Measurements from ENCODE around the gene TREH. TPM values are rescaled to one million over a fixed set of nuclear protein-coding genes. Genes with fewer than 3 reads are reported as not detected.

TREH gene
- total RNA-seq, 5 donors from 2014 or later (not counting 1 experiment from before 2014, with no cell fraction given) = not detected

- peaks cover 2 to 13% (median 5%) of the 10 kb centered on the region in 3 donors for H3K9me3 Mint-ChIP-seq
- peaks cover 5 to 9% (median 7%) of the 10 kb centered on the region in 3 donors for H3K4me1 Mint-ChIP-seq
- H3K27ac ChIP-seq (ENCODE audit: low read length) = no peak overlapping the region
- H3K36me3 Mint-ChIP-seq = no peaks in the 10 kb centered on the region
- WGBS (ENCODE audit: insufficient coverage) = 78% methylated on average over 2 of the region's 5 CpGs
- H3K9me3 ChIP-seq = peaks cover 2% of the 10 kb centered on the region
- ATAC-seq (replicated peaks in 1 of 4) = no peak
- H3K27me3 Mint-ChIP-seq = peaks cover 0 to 4% of the 10 kb centered on the region in 2 donors
- H3K4me3 ChIP-seq (ENCODE audit: control insufficient read depth in 1 of 2, extremely low read depth in 1 of 2, low read length in 1 of 2) = no peak overlapping the region
- POLR2A ChIA-PET = interaction anchor here in 1 of 2 donors (0.5 to 0.6 kb wide), 2 partner anchors 22 to 284 kb away, joined by 4 to 5 read pairs; no protein-coding TSS in a partner anchor
- peaks cover 0 to 3% of the 10 kb centered on the region in 2 experiments for H3K4me1 ChIP-seq (ENCODE audit: control insufficient read depth in 1 of 2, extremely low read depth in 1 of 2, insufficient read depth in 2 of 2, low read length in 2 of 2)
- DNase-seq = no peak
- no peak overlapping the region for H3K4me3 Mint-ChIP-seq
- peaks cover 0 to 8% of the 10 kb centered on the region in 2 experiments for H3K27me3 ChIP-seq (replicated peaks in 1 of 2; ENCODE audit: control insufficient read depth in 2 of 2, extremely low read depth in 1 of 2, insufficient read depth in 2 of 2, low read length in 1 of 2)
- no peaks in the 10 kb centered on the region for H3K36me3 ChIP-seq (ENCODE audit: control insufficient read depth in 2 of 2, extremely low read depth in 1 of 2, insufficient read depth in 1 of 2, low read length in 1 of 2)
- no peak overlapping the region for H3K27ac Mint-ChIP-seq
- CTCF ChIA-PET = no interaction called here
Observed at GRCh38 chr11:118666371-118666770, 13.1 kb downstream of the TREH start.

GRCh38 chr11:118663902-118664301 lies 15.5 kb downstream of the TREH start:
- Mint-ChIP-seq H3K36me3 (no peaks in the 10 kb centered on the region), H3K4me1 (peaks cover 10 to 16% (median 15%) of the 10 kb centered on the region in 3 donors), H3K27me3 (no peaks in the 10 kb centered on the region), H3K27ac (no peak overlapping the region), H3K4me3 (no peak overlapping the region), H3K9me3 (no peaks in the 10 kb centered on the region)
- peaks cover 0 to 26% of the 10 kb centered on the region in 2 experiments for H3K27me3 ChIP-seq (replicated peaks in 1 of 2; ENCODE audit: control insufficient read depth in 2 of 2, extremely low read depth in 1 of 2, insufficient read depth in 2 of 2, low read length in 1 of 2)
- H3K9me3 ChIP-seq = no peaks in the 10 kb centered on the region
- no peak overlapping the region for H3K27ac ChIP-seq (ENCODE audit: low read length)
- no peak overlapping the region for H3K4me3 ChIP-seq (ENCODE audit: control insufficient read depth in 1 of 2, extremely low read depth in 1 of 2, low read length in 1 of 2)
- POLR2A ChIA-PET = no interaction called here
- DNase-seq (no peak), ATAC-seq (replicated peaks in 1 of 4) (no peak)
- peaks cover 0 to 14% of the 10 kb centered on the region in 2 experiments for H3K4me1 ChIP-seq (ENCODE audit: control insufficient read depth in 1 of 2, extremely low read depth in 1 of 2, insufficient read depth in 2 of 2, low read length in 2 of 2)
- CTCF ChIA-PET = interaction anchor here in 1 of 2 donors (0.6 kb wide), 1 partner anchor 20 kb away, joined by 3 read pairs; no protein-coding TSS in a partner anchor
- WGBS (ENCODE audit: insufficient coverage) = 56% methylated on average over 2 of the region's 3 CpGs
- H3K36me3 ChIP-seq (ENCODE audit: control insufficient read depth in 2 of 2, extremely low read depth in 1 of 2, insufficient read depth in 1 of 2, low read length in 1 of 2) = no peaks in the 10 kb centered on the region

- no peak for ATAC-seq (replicated peaks in 1 of 4)
- Histone ChIP-seq H3K9me3 (no peaks in the 10 kb centered on the region), H3K4me1 (ENCODE audit: control insufficient read depth in 1 of 2, extremely low read depth in 1 of 2, insufficient read depth in 2 of 2, low read length in 2 of 2) (peaks cover 0 to 14% of the 10 kb centered on the region in 2 experiments), H3K27ac (ENCODE audit: low read length) (no peak overlapping the region), H3K4me3 (ENCODE audit: control insufficient read depth in 1 of 2, extremely low read depth in 1 of 2, low read length in 1 of 2) (no peak overlapping the region), H3K36me3 (ENCODE audit: control insufficient read depth in 2 of 2, extremely low read depth in 1 of 2, insufficient read depth in 1 of 2, low read length in 1 of 2) (no peaks in the 10 kb centered on the region), H3K27me3 (replicated peaks in 1 of 2; ENCODE audit: control insufficient read depth in 2 of 2, extremely low read depth in 1 of 2, insufficient read depth in 2 of 2, low read length in 1 of 2) (peaks cover 0 to 28% of the 10 kb centered on the region in 2 experiments)
- Mint-ChIP-seq H3K36me3 (no peaks in the 10 kb centered on the region), H3K27me3 (no peaks in the 10 kb centered on the region), H3K9me3 (no peaks in the 10 kb centered on the region), H3K4me1 (peaks cover 10 to 17% (median 15%) of the 10 kb centered on the region in 3 donors), H3K27ac (no peak overlapping the region), H3K4me3 (no peak overlapping the region)
- ChIA-PET POLR2A (no interaction called here), CTCF (interaction anchor here in 1 of 2 donors (0.6 kb wide), 1 partner anchor 20 kb away, joined by 3 read pairs; no protein-coding TSS in a partner anchor)
- 96% methylated on average over 3 of the region's 4 CpGs for WGBS (ENCODE audit: insufficient coverage)
- DNase-seq = no peak
Observed at GRCh38 chr11:118663381-118663780, 16.1 kb downstream of the TREH start.

GRCh38 chr11:118662401-118663271 lies 16.8 kb downstream of the TREH start:
- Mint-ChIP-seq H3K36me3 (no peaks in the 10 kb centered on the region), H3K4me3 (no peak overlapping the region), H3K9me3 (no peaks in the 10 kb centered on the region), H3K27me3 (no peaks in the 10 kb centered on the region), H3K27ac (no peak overlapping the region), H3K4me1 (peaks cover 10 to 17% (median 15%) of the 10 kb centered on the region in 3 donors)
- no peak for DNase-seq
- H3K4me1 ChIP-seq (ENCODE audit: control insufficient read depth in 1 of 2, extremely low read depth in 1 of 2, insufficient read depth in 2 of 2, low read length in 2 of 2) = peaks cover 0 to 14% of the 10 kb centered on the region in 2 experiments
- no peaks in the 10 kb centered on the region for H3K36me3 ChIP-seq (ENCODE audit: control insufficient read depth in 2 of 2, extremely low read depth in 1 of 2, insufficient read depth in 1 of 2, low read length in 1 of 2)
- CTCF ChIA-PET = interaction anchor here in 1 of 2 donors (0.6 kb wide), 1 partner anchor 23 kb away, joined by 3 read pairs; no protein-coding TSS in a partner anchor
- H3K9me3 ChIP-seq = no peaks in the 10 kb centered on the region
- no peak for ATAC-seq (replicated peaks in 1 of 4)
- H3K27ac ChIP-seq (ENCODE audit: low read length) = no peak overlapping the region
- H3K4me3 ChIP-seq (ENCODE audit: control insufficient read depth in 1 of 2, extremely low read depth in 1 of 2, low read length in 1 of 2) = no peak overlapping the region
- POLR2A ChIA-PET = no interaction called here
- 83% methylated on average over 8 of the region's 8 CpGs for WGBS (ENCODE audit: insufficient coverage)
- peaks cover 0 to 28% of the 10 kb centered on the region in 2 experiments for H3K27me3 ChIP-seq (replicated peaks in 1 of 2; ENCODE audit: control insufficient read depth in 2 of 2, extremely low read depth in 1 of 2, insufficient read depth in 2 of 2, low read length in 1 of 2)

GRCh38 chr11:118661425-118662301 lies 17.8 kb downstream of the TREH start:
- peaks cover 10 to 17% (median 12%) of the 10 kb centered on the region in 3 donors for H3K4me1 Mint-ChIP-seq
- POLR2A ChIA-PET = no interaction called here
- Histone ChIP-seq H3K4me1 (ENCODE audit: control insufficient read depth in 1 of 2, extremely low read depth in 1 of 2, insufficient read depth in 2 of 2, low read length in 2 of 2) (peaks cover 0 to 14% of the 10 kb centered on the region in 2 experiments), H3K9me3 (no peaks in the 10 kb centered on the region), H3K4me3 (ENCODE audit: control insufficient read depth in 1 of 2, extremely low read depth in 1 of 2, low read length in 1 of 2) (no peak overlapping the region), H3K27ac (ENCODE audit: low read length) (no peak overlapping the region), H3K36me3 (ENCODE audit: control insufficient read depth in 2 of 2, extremely low read depth in 1 of 2, insufficient read depth in 1 of 2, low read length in 1 of 2) (no peaks in the 10 kb centered on the region), H3K27me3 (replicated peaks in 1 of 2; ENCODE audit: control insufficient read depth in 2 of 2, extremely low read depth in 1 of 2, insufficient read depth in 2 of 2, low read length in 1 of 2) (peaks cover 0 to 25% of the 10 kb centered on the region in 2 experiments)
- no peak overlapping the region for H3K4me3 Mint-ChIP-seq
- no peak for ATAC-seq (replicated peaks in 1 of 4)
- DNase-seq = no peak
- CTCF ChIA-PET = interaction anchor here in 1 of 2 donors (0.6 kb wide), 1 partner anchor 276 kb away, joined by 3 read pairs; no protein-coding TSS in a partner anchor
- no peak overlapping the region for H3K27ac Mint-ChIP-seq
- no peaks in the 10 kb centered on the region for H3K9me3 Mint-ChIP-seq
- H3K36me3 Mint-ChIP-seq = no peaks in the 10 kb centered on the region
- no peaks in the 10 kb centered on the region for H3K27me3 Mint-ChIP-seq
- 84% methylated on average over 15 of the region's 19 CpGs for WGBS (ENCODE audit: insufficient coverage)
